CD4-positive, CD25-positive, alpha-beta regulatory T cell (primary cell): ENCODE results near the gene LMNA. TPM values are rescaled to one million over a fixed set of nuclear protein-coding genes. Genes with fewer than 3 reads are reported as not detected.

ENCODE experiments used
- ATAC-seq, 2 donors: fragments of 150-1000 bp; cut with Tn5 transposase; one replicate each; pipeline ENCODE4 v1.10.0; 2021; ENCODE audit warnings: low read depth in 2 of 2, moderate number of reproducible peaks in 2 of 2, moderate library complexity in 1 of 2
- DNase-seq, 3 donors: peaks; one replicate each; pipeline versions ENCODE4 v3.0.0 to v3.0.0-alpha.2; 2012 to 2022; ENCODE audit warnings: mixed read lengths in 1 of 3
- H3K27ac ChIP-seq: one replicate; pipeline ENCODE4 v1.7.0; 2013; ENCODE audit warnings: mild to moderate bottlenecking, low read length; ENCODE audit not compliant: insufficient read depth, poor library complexity, severe bottlenecking
- H3K27me3 ChIP-seq: one replicate; pipeline ENCODE4 v1.7.0; 2013; ENCODE audit warnings: low read length; ENCODE audit not compliant: control insufficient read depth, insufficient read depth
- H3K36me3 ChIP-seq: one replicate; pipeline ENCODE4 v1.7.0; 2013; ENCODE audit warnings: mild to moderate bottlenecking, low read length, moderate library complexity; ENCODE audit not compliant: control insufficient read depth, insufficient read depth
- H3K4me1 ChIP-seq: 2 replicates; pipeline ENCODE4 v1.7.0; 2013; ENCODE audit warnings: mild to moderate bottlenecking, low read length; ENCODE audit not compliant: insufficient read depth, control insufficient read depth, poor library complexity, severe bottlenecking
- H3K4me3 ChIP-seq: one replicate; pipeline ENCODE4 v1.7.0; 2013; ENCODE audit warnings: low read depth, mild to moderate bottlenecking, low read length, moderate library complexity
- H3K9me3 ChIP-seq, 2 experiments: 1 replicate in 1 of 2; 2 replicates in 1 of 2; pipeline ENCODE4 v1.7.0; 2013; ENCODE audit warnings: low read length in 2 of 2, mild to moderate bottlenecking in 1 of 2, moderate library complexity in 1 of 2; ENCODE audit not compliant: control insufficient read depth in 2 of 2
- H3K27ac Mint-ChIP-seq, 3 donors: one replicate each; pipeline ENCODE4 v1.8.0; 2020 to 2022; ENCODE audit warnings: mild to moderate bottlenecking in 3 of 3, mixed read lengths in 3 of 3, moderate library complexity in 2 of 3
- H3K27me3 Mint-ChIP-seq: one replicate; pipeline ENCODE4 v1.8.0; 2022; ENCODE audit warnings: mild to moderate bottlenecking, mixed read lengths
- H3K36me3 Mint-ChIP-seq: one replicate; pipeline ENCODE4 v1.8.0; 2020; ENCODE audit warnings: mixed read lengths
- H3K4me1 Mint-ChIP-seq, 4 donors: one replicate each; pipeline ENCODE4 v1.8.0; 2020 to 2022; ENCODE audit warnings: mixed read lengths in 4 of 4, mild to moderate bottlenecking in 1 of 4
- H3K4me3 Mint-ChIP-seq, 4 donors: one replicate each; pipeline ENCODE4 v1.8.0; 2020 to 2022; ENCODE audit warnings: mild to moderate bottlenecking in 4 of 4, mixed read lengths in 4 of 4, moderate library complexity in 3 of 4
- H3K9me3 Mint-ChIP-seq, 7 donors: one replicate each; pipeline ENCODE4 v1.8.0; 2020 to 2022; ENCODE audit warnings: mixed read lengths in 7 of 7, mild to moderate bottlenecking in 3 of 7, moderate library complexity in 2 of 7
- polyA plus RNA-seq, 4 donors: library from polyadenylated mRNA; unstranded; fragments of 300-500 nt; fragmentation: Illumina TruSeq; gene quantifications; one replicate each; pipeline ENCODE4 v1.2.3, GENCODE V29; 2021
- total RNA-seq: library from RNA; stranded (reverse); gene quantifications from one replicate; pipeline ENCODE4 v1.2.3, GENCODE V29; 2022

LMNA gene
- total and polyA plus RNA-seq, 5 donors from 2014 or later = 54.1 to 1,807 (median 95.6) TPM

- H3K4me3 Mint-ChIP-seq = peak overlapping the region in 3 of 4 donors; percentile 71 to 84 (median 79)
- DNase-seq = peak in 1 of 3 donors; percentile 73
- peak overlapping the region; percentile 87 for H3K27ac ChIP-seq
- peak; percentile 19 to 28 for ATAC-seq
- no peaks in the 10 kb centered on the region for H3K36me3 Mint-ChIP-seq
- peak overlapping the region; percentile 76 to 94 (median 91) for H3K27ac Mint-ChIP-seq
- peak overlapping the region; percentile 13 for H3K4me3 ChIP-seq
- peaks cover 84% of the 10 kb centered on the region for H3K4me1 ChIP-seq
- H3K9me3 ChIP-seq = no peaks in the 10 kb centered on the region
- H3K9me3 Mint-ChIP-seq = peaks cover 0 to 1% (median 0%) of the 10 kb centered on the region in 7 donors
- peaks cover 4% of the 10 kb centered on the region for H3K27me3 Mint-ChIP-seq
- no peaks in the 10 kb centered on the region for H3K27me3 ChIP-seq
- peaks cover 6% of the 10 kb centered on the region for H3K36me3 ChIP-seq
- peaks cover 8 to 81% (median 56%) of the 10 kb centered on the region in 4 donors for H3K4me1 Mint-ChIP-seq
Observed at GRCh38 chr1:156126043-156126629, 11.6 kb downstream of the LMNA start.

- Histone ChIP-seq H3K4me1 (peaks cover 76% of the 10 kb centered on the region), H3K27ac (peak overlapping the region; percentile 87), H3K36me3 (peaks cover 13% of the 10 kb centered on the region), H3K9me3 (no peaks in the 10 kb centered on the region), H3K4me3 (peak overlapping the region; percentile 48), H3K27me3 (no peaks in the 10 kb centered on the region)
- Mint-ChIP-seq H3K36me3 (no peaks in the 10 kb centered on the region), H3K4me1 (peaks cover 8 to 81% (median 54%) of the 10 kb centered on the region in 4 donors), H3K4me3 (peak overlapping the region; percentile 69 to 84 (median 75)), H3K9me3 (peaks cover 0 to 1% (median 0%) of the 10 kb centered on the region in 7 donors), H3K27me3 (peaks cover 8% of the 10 kb centered on the region), H3K27ac (peak overlapping the region; percentile 89 to 94 (median 91))
- peak; percentile 53 to 83 (median 80) for DNase-seq
- peak; percentile 64 to 65 for ATAC-seq
Observed at GRCh38 chr1:156126630-156127534, 12.4 kb downstream of the LMNA start.

GRCh38 chr1:156128308-156128653, 13.8 kb downstream of the LMNA start:
- Mint-ChIP-seq H3K27me3 (peaks cover 8% of the 10 kb centered on the region), H3K9me3 (peaks cover 0 to 1% (median 0%) of the 10 kb centered on the region in 7 donors), H3K4me3 (peak overlapping the region in 2 of 4 donors; percentile 36 to 84), H3K4me1 (peaks cover 8 to 72% (median 49%) of the 10 kb centered on the region in 4 donors), H3K36me3 (no peaks in the 10 kb centered on the region), H3K27ac (peak overlapping the region; percentile 76 to 89 (median 86))
- Histone ChIP-seq H3K9me3 (no peaks in the 10 kb centered on the region), H3K36me3 (peaks cover 17% of the 10 kb centered on the region), H3K27ac (peak overlapping the region; percentile 50), H3K4me1 (peaks cover 62% of the 10 kb centered on the region), H3K27me3 (no peaks in the 10 kb centered on the region), H3K4me3 (peak overlapping the region; percentile 48)
- ATAC-seq = no peak
- no peak for DNase-seq

- Mint-ChIP-seq H3K9me3 (peaks cover 0 to 2% (median 0%) of the 10 kb centered on the region in 7 donors), H3K36me3 (no peaks in the 10 kb centered on the region), H3K27me3 (peaks cover 13% of the 10 kb centered on the region), H3K27ac (peak overlapping the region; percentile 76 to 89 (median 86)), H3K4me1 (peaks cover 8 to 66% (median 43%) of the 10 kb centered on the region in 4 donors), H3K4me3 (peak overlapping the region in 3 of 4 donors; percentile 36 to 84 (median 52))
- Histone ChIP-seq H3K27me3 (no peaks in the 10 kb centered on the region), H3K4me3 (no peak overlapping the region), H3K36me3 (peaks cover 23% of the 10 kb centered on the region), H3K4me1 (peaks cover 56% of the 10 kb centered on the region), H3K27ac (peak overlapping the region; percentile 50), H3K9me3 (no peaks in the 10 kb centered on the region)
- no peak for DNase-seq
- no peak for ATAC-seq
Observed at GRCh38 chr1:156128654-156129597, 14.4 kb downstream of the LMNA start.

GRCh38 chr1:156129687-156130577, 15.4 kb downstream of the LMNA start:
- Mint-ChIP-seq H3K4me1 (peaks cover 8 to 56% (median 37%) of the 10 kb centered on the region in 4 donors), H3K27ac (peak overlapping the region; percentile 32 to 62 (median 50)), H3K9me3 (peaks cover 0 to 4% (median 0%) of the 10 kb centered on the region in 7 donors), H3K27me3 (peaks cover 12% of the 10 kb centered on the region), H3K36me3 (no peaks in the 10 kb centered on the region), H3K4me3 (peak overlapping the region in 3 of 4 donors; percentile 6 to 77 (median 28))
- peak overlapping the region; percentile 47 for H3K27ac ChIP-seq
- H3K27me3 ChIP-seq = no peaks in the 10 kb centered on the region
- DNase-seq (peak; percentile 59 to 72 (median 71)), ATAC-seq (peak; percentile 24 to 42)
- no peaks in the 10 kb centered on the region for H3K9me3 ChIP-seq
- H3K4me1 ChIP-seq = peaks cover 48% of the 10 kb centered on the region
- H3K36me3 ChIP-seq = peaks cover 33% of the 10 kb centered on the region
- H3K4me3 ChIP-seq = no peak overlapping the region

GRCh38 chr1:156130578-156130942, 16.0 kb downstream of the LMNA start:
- ATAC-seq (no peak), DNase-seq (no peak)
- Mint-ChIP-seq H3K27me3 (peaks cover 10% of the 10 kb centered on the region), H3K27ac (peak overlapping the region in 1 of 3 donors; percentile 50), H3K4me3 (peak overlapping the region in 1 of 4 donors; percentile 77), H3K9me3 (peaks cover 0 to 4% (median 0%) of the 10 kb centered on the region in 7 donors), H3K36me3 (no peaks in the 10 kb centered on the region), H3K4me1 (peaks cover 8 to 50% (median 33%) of the 10 kb centered on the region in 4 donors)
- Histone ChIP-seq H3K4me1 (peaks cover 45% of the 10 kb centered on the region), H3K36me3 (peaks cover 38% of the 10 kb centered on the region), H3K4me3 (no peak overlapping the region), H3K27me3 (no peaks in the 10 kb centered on the region), H3K27ac (no peak overlapping the region), H3K9me3 (no peaks in the 10 kb centered on the region)
